Stomach (tissue), 9 donors: Measurements from ENCODE around the gene RTP2. TPM values are rescaled to one million over a fixed set of nuclear protein-coding genes. Genes with fewer than 3 reads are reported as not detected.

Source experiments
- DNase-seq, 2 donors: peaks; one replicate each; pipeline versions ENCODE4 v3.0.0 to v3.0.0-alpha.2; 2013 to 2019
- H3K27ac ChIP-seq, 5 donors: fragments of 200-600 bp in 4 of 5; sonication (generic) in 4 of 5; one replicate each; pipeline ENCODE4 v1.5.1; 2013 to 2019; ENCODE audit warnings: mild to moderate bottlenecking in 1 of 5, moderate library complexity in 1 of 5
- H3K27me3 ChIP-seq, 3 donors: fragments of 200-600 bp; sonication (generic); one replicate each; pipeline ENCODE4 v1.5.1; 2017 to 2019; ENCODE audit warnings: mixed run types in 1 of 3
- H3K36me3 ChIP-seq, 4 donors: fragments of 200-600 bp; sonication (generic); 1 replicate in 3 of 4; 2 replicates in 1 of 4; pipeline ENCODE4 v1.5.1; 2016 to 2019
- H3K4me1 ChIP-seq, 4 donors: fragments of 200-600 bp; sonication (generic); one replicate each; pipeline ENCODE4 v1.5.1; 2016 to 2019
- H3K4me3 ChIP-seq, 4 donors: fragments of 200-600 bp; sonication (generic) in 3 of 4; one replicate each; pipeline ENCODE4 v1.5.1; 2016 to 2019; ENCODE audit warnings: mild to moderate bottlenecking in 1 of 4
- H3K9me3 ChIP-seq, 4 donors: fragments of 200-600 bp; sonication (generic); one replicate each; pipeline ENCODE4 v1.5.1; 2016 to 2019
- EP300 ChIP-seq: sonication (generic); formaldehyde crosslinking; IDR thresholded peaks from one replicate; pipeline ENCODE4 v1.6.1; 2017; ENCODE audit warnings: antibody characterized with exemption
- POLR2A ChIP-seq, 4 donors: fragments of 450-650 bp; IDR thresholded peaks; one replicate each; pipeline ENCODE4 v1.6.1; 2016; ENCODE audit warnings: antibody characterized with exemption in 4 of 4, control low read depth in 2 of 4, mild to moderate bottlenecking in 1 of 4, moderate library complexity in 1 of 4
- POLR2AphosphoS5 ChIP-seq, 3 donors: sonication (generic); formaldehyde crosslinking; IDR thresholded peaks; one replicate each; pipeline ENCODE4 v1.6.1; 2016; ENCODE audit warnings: antibody characterized with exemption in 3 of 3
- WGBS, 5 donors: extraction: QIAGEN DNeasy Blood & Tissue Kit in 3 of 5; methylation state at CpG; one replicate each; pipeline versions ENCODE4 v1.1.5 to v1.1.7; 2013 to 2018; 5-methylcytosine and 5-hydroxymethylcytosine counted together
- intact Hi-C: fragments of 100-400 bp; cut with DNase I; formaldehyde crosslinking; loops from one replicate; pipeline ENCODE4 v1.15.1; 2023; ENCODE audit warnings: low total_unique reads
- polyA plus RNA-seq, 3 donors: library from polyadenylated mRNA; stranded (reverse); fragments of 200-250 nt; gene quantifications; one replicate each; pipeline ENCODE4 v1.2.3, GENCODE V29; 2013
- total RNA-seq, 5 donors: library from RNA; depleted of rRNA; stranded (reverse); fragments of >200 nt; gene quantifications; one replicate each; pipeline versions ENCODE4 v1.1.0 to v1.2.3, GENCODE V29; 2014 to 2016
- TF ChIP-seq, protein P1 (sequence below), 7 experiments: fragments of 450-650 bp in 4 of 7; fragments of 200-600 bp in 3 of 7; sonication (generic) in 3 of 7; IDR thresholded peaks; one replicate each; pipeline ENCODE4 v1.5.1; 2016 to 2019; ENCODE audit warnings: antibody characterized with exemption in 7 of 7, control low read depth in 2 of 7, mild to moderate bottlenecking in 1 of 7
- donor health status: healthy with polysubstance abuse.
- donor health status: Bipolar disorder and iron deficiency.
- donor health status: healthy.

The RTP2 gene
- total and polyA plus RNA-seq, 8 donors, result not detected

DNA sequence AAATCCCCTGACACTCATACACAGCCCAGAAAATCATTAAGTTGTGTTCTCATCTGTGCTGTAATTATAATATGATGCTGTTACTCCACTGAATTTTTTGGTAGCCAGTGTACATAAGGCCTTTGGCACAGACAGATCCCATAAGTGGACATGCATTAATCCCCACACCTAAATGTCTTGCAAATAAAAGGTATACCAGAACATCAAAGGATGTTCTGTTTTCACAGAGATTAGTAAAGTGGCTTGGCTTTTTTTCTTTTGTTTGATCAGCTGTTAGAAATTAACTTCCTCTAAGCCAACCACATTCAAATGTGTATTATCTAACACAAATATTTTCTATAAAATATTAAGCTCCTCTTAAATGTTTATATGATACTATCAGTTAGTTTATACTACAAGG, 34.8 kb downstream of the RTP2 start:
- TF ChIP-seq POLR2AphosphoS5 (IDR thresholded peaks at IDR 0.05), result no peak
- TF ChIP-seq, protein P1, sequence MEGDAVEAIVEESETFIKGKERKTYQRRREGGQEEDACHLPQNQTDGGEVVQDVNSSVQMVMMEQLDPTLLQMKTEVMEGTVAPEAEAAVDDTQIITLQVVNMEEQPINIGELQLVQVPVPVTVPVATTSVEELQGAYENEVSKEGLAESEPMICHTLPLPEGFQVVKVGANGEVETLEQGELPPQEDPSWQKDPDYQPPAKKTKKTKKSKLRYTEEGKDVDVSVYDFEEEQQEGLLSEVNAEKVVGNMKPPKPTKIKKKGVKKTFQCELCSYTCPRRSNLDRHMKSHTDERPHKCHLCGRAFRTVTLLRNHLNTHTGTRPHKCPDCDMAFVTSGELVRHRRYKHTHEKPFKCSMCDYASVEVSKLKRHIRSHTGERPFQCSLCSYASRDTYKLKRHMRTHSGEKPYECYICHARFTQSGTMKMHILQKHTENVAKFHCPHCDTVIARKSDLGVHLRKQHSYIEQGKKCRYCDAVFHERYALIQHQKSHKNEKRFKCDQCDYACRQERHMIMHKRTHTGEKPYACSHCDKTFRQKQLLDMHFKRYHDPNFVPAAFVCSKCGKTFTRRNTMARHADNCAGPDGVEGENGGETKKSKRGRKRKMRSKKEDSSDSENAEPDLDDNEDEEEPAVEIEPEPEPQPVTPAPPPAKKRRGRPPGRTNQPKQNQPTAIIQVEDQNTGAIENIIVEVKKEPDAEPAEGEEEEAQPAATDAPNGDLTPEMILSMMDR (IDR thresholded peaks at IDR 0.05), result no peak
- no peak for TF ChIP-seq POLR2A (IDR thresholded peaks at IDR 0.05)
- no peak for TF ChIP-seq EP300
- peaks cover 0 to 6% (median 0%) of the 10 kb centered on the region in 4 donors for H3K4me1 ChIP-seq
- peak in 1 of 2 donors; percentile 5 for DNase-seq
- no peaks in the 10 kb centered on the region for H3K36me3 ChIP-seq
- H3K27ac ChIP-seq, result no peak overlapping the region
- no peaks in the 10 kb centered on the region for H3K9me3 ChIP-seq
- no peak overlapping the region for H3K4me3 ChIP-seq
- intact Hi-C loops, result no loop called here
- peaks cover 0 to 36% (median 10%) of the 10 kb centered on the region in 3 donors for H3K27me3 ChIP-seq

DNA sequence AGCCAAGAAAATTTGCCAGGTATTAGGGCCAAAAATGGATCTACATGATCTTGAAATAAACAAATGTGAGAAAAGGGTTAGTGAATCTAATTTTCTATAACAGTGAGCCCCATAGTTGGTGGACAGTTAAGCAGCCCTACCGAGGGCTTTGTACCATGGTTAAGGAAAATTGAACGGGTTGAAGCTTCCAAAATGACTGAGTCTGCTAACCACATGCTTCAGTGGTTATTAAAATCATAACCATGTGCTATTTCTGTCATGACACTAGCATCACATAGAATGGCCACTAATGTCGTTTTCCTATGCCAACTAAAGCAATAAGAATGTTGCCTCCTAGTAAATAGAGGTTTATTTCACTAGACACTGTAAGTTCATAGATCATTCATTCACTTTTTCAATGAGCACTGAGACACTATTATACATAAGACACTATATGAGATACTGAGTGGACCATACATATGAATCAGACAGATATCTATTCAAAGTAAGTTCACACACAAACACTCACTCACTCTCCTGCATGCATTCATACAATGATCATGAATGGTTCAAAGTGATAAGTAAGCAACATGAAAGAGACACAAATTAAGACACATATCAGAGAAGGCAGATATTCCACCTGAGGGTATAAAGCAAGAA, 36.5 kb downstream of the RTP2 start:
- Histone ChIP-seq H3K27me3 (peaks cover 0 to 21% (median 10%) of the 10 kb centered on the region in 3 donors), H3K36me3 (no peaks in the 10 kb centered on the region), H3K9me3 (no peaks in the 10 kb centered on the region), H3K4me3 (no peak overlapping the region), H3K27ac (no peak overlapping the region), H3K4me1 (peaks cover 0 to 6% (median 0%) of the 10 kb centered on the region in 4 donors)
- 65 to 79% (median 69%) methylated on average over 3 of the region's 3 CpGs for WGBS, 5 donors
- TF ChIP-seq POLR2A (IDR thresholded peaks at IDR 0.05) (no peak), POLR2AphosphoS5 (IDR thresholded peaks at IDR 0.05) (no peak), EP300 (no peak)
- TF ChIP-seq, protein P1 (IDR thresholded peaks at IDR 0.05), result no peak
- DNase-seq, result no peak
- intact Hi-C loops, result no loop called here

DNA sequence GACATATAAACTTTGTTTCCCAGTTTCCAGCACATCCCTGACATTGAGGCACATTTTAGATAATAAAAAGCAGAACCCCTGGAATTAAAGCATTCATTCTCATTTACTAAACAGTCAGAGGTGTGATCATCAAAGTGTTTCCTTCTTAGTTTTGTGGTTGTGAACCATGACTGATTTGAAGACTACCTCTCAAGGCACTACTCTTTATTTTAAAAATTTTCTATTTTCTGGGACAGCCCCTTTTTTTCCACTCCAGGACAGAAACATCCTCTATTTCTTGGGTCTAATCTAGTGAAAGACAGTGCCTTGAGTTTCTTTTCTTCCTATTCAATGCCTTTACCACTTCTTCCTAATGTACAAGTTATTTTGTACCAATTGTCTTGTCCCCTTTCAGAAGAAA, 37.3 kb downstream of the RTP2 start:
- peaks cover 0 to 15% (median 5%) of the 10 kb centered on the region in 3 donors for H3K27me3 ChIP-seq
- H3K9me3 ChIP-seq, result no peaks in the 10 kb centered on the region
- no peak for DNase-seq
- intact Hi-C loops, result no loop called here
- H3K4me3 ChIP-seq, result no peak overlapping the region
- TF ChIP-seq POLR2A (IDR thresholded peaks at IDR 0.05) (no peak), POLR2AphosphoS5 (IDR thresholded peaks at IDR 0.05) (no peak), EP300 (no peak)
- TF ChIP-seq, protein P1 (IDR thresholded peaks at IDR 0.05), result no peak
- no peaks in the 10 kb centered on the region for H3K36me3 ChIP-seq
- no peak overlapping the region for H3K27ac ChIP-seq
- H3K4me1 ChIP-seq, result peaks cover 0 to 3% (median 0%) of the 10 kb centered on the region in 4 donors

DNA sequence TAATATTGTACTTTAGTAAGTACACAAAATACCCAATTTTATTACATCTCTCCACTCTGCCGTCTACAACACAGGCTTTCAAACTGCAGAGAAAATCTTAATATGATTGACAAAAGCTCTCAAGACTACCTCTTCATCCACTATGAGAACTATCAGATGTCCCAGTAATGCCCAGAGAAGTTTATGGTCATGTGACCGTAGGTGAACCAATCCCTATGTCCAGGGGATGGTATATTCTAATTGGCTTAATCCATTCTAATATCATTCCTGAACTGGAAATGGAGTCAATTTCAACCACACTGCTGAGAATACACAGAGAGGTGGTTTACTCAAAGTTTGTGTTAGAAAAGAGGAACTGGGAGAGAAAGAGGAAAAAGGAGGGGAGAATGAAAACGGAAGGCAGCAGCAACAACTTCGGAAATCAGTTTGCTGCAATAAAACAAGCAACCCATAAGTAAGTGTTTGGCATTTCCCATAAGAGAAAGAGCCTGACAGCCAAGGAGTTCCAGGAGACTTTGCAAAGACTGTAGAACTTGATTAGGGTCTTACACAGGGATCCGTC, 39.4 kb downstream of the RTP2 start:
- no peak for TF ChIP-seq POLR2A (IDR thresholded peaks at IDR 0.05)
- TF ChIP-seq POLR2AphosphoS5 (IDR thresholded peaks at IDR 0.05), result no peak
- TF ChIP-seq EP300, result no peak
- TF ChIP-seq, protein P1 (IDR thresholded peaks at IDR 0.05), result no peak
- Histone ChIP-seq H3K27me3 (peaks cover 0 to 3% (median 0%) of the 10 kb centered on the region in 3 donors), H3K4me3 (no peak overlapping the region), H3K27ac (no peak overlapping the region), H3K9me3 (no peaks in the 10 kb centered on the region), H3K36me3 (no peaks in the 10 kb centered on the region), H3K4me1 (no peaks in the 10 kb centered on the region)
- DNase-seq, result no peak
- 80 to 89% (median 83%) methylated on average over 5 of the region's 5 CpGs for WGBS, 5 donors
- intact Hi-C loops, result no loop called here
